ENCODE measurements around the gene CNTN4.

CNTN4 gene

GRCh38 chr3:2153053-2153452 lies 54.4 kb downstream of the CNTN4 start:
- no peak for DNase-seq

GRCh38 chr3:2153547-2153946 lies 54.9 kb downstream of the CNTN4 start:
- DNase-seq: no peak

- no peak for DNase-seq
Observed at GRCh38 chr3:2154621-2155020, 56.0 kb downstream of the CNTN4 start.

DNA sequence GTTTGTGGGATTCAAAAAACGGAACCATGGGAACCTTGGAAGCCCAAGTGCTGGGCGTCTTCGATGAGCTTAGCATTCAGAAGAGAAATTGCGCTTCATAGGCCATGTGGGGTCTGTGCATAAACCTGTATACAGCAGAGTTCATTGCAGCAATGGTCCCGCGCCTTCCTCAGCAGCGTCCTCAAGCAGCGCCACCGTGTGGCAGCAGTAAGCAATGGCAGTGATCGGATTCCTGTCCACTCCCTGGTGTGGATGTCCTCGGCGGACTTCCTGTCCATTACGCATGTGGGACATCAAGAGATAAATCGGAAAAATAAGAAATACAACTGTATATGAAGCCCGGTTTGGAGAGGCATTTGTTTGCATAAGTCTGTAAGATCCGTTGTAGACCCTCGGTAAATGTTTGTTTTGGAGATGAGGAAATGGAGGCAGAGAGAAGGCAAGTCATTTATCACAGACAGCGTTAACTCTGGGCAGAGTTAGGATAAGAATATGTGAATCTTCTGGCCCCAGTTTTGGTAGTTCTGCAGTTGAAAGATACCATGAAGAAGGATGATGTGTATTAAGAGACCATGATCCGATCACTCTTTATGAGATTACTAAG lies 57.7 kb downstream of the CNTN4 start:
- peak in 2 of 14 donors; percentile 1 to 3 for DNase-seq

- no peak for DNase-seq
Observed at GRCh38 chr3:2158828-2159227, 60.2 kb downstream of the CNTN4 start.

DNA sequence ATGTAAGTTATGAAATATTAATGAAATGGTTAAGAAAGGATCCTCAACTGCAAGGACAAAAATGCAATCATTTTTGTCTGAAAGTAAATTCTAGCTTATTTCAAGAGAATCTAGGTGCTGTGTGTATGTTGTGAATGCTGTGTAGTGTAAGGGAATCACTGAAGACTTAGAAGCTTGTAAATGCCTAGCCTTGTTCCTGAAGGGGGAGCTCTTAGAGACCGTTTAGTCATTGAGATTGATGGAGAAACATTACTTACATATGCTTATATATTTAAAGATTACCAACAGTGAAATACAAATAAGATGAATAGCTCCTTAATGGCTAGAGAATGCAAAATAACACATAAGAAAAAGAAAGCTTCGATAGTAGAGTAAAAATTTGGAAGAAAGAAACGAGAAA lies 67.9 kb downstream of the CNTN4 start:
- DNase-seq: no peak

GRCh38 chr3:2172561-2173171 lies 74.0 kb downstream of the CNTN4 start:
- DNase-seq: peak in 1 of 14 donors; percentile 34

- DNase-seq: no peak
Observed at GRCh38 chr3:2180634-2181033, 82.0 kb downstream of the CNTN4 start.

DNA sequence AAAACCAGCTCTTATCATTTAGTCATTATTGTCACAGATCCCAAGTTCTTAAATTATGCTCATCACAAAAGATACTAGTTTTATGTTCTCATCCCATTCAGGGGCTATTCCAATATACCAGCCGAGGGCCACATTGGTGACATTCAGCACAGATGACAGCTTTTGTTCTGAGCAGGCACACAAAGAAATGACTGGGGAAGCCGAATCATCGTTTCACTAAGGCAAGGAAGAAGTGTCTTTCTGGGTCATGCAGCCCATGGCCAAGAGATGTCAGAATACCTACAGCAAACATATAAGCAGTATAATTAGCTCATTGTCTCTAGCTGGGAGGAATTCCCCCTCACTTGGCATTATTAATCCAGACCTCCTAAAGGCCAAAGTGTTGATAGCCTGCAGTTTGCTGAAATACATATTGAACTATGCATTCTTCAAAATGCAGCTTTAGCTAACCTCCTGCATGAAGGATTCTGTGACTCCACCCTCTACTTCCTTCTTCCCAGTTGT lies 100.2 kb downstream of the CNTN4 start:
- DNase-seq: no peak

DNA sequence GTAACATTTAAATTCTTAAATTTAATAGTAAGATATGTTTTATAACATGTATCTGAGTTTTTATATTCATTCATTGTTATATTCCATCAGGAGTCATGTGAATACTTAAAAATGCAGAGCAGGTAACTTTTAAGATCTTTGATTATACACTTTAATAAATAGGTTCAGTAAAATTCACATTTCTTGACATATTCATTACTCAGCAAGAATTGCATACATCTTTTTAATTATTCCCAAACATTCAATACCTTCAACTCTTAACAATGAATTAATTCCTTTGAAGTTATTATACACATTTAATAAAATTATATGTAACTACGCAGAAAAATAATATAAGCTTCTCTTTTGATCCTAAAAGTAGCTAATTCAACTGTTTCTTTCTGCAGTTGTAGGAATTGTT lies 105.4 kb downstream of the CNTN4 start:
- DNase-seq: no peak

- DNase-seq: no peak
Observed at GRCh38 chr3:2205692-2206091, 107.0 kb downstream of the CNTN4 start.

GRCh38 chr3:2206536-2206935 lies 107.9 kb downstream of the CNTN4 start:
- no peak for DNase-seq

- DNase-seq: no peak
Observed at GRCh38 chr3:2211568-2211967, 112.9 kb downstream of the CNTN4 start.

- DNase-seq: no peak
Observed at GRCh38 chr3:2212206-2212605, 113.5 kb downstream of the CNTN4 start.

- no peak for DNase-seq
Observed at GRCh38 chr3:2218375-2218774, 119.7 kb downstream of the CNTN4 start.

DNA sequence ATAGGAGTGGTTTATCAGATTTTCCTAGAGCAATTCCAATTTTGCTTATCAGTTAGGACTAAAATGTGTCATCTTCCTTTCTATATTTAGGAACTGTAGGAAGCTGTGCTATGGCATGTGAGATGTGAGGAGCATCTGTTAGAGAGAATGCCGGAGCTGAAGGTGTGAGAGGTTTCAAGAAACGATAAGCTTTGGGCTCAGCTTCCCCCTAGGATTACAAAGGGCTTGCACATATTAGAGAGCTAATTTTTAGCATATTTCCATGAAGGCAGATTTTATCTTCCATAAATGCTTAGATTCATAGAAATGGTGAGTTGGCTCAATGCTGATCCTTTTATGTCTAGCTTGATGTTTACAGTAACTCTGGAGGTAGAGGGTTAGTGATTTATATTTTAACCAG lies 120.2 kb downstream of the CNTN4 start:
- DNase-seq: no peak

GRCh38 chr3:2236203-2236602 lies 137.5 kb downstream of the CNTN4 start:
- DNase-seq: no peak

GRCh38 chr3:2244137-2244536 lies 145.5 kb downstream of the CNTN4 start:
- DNase-seq: no peak

DNA sequence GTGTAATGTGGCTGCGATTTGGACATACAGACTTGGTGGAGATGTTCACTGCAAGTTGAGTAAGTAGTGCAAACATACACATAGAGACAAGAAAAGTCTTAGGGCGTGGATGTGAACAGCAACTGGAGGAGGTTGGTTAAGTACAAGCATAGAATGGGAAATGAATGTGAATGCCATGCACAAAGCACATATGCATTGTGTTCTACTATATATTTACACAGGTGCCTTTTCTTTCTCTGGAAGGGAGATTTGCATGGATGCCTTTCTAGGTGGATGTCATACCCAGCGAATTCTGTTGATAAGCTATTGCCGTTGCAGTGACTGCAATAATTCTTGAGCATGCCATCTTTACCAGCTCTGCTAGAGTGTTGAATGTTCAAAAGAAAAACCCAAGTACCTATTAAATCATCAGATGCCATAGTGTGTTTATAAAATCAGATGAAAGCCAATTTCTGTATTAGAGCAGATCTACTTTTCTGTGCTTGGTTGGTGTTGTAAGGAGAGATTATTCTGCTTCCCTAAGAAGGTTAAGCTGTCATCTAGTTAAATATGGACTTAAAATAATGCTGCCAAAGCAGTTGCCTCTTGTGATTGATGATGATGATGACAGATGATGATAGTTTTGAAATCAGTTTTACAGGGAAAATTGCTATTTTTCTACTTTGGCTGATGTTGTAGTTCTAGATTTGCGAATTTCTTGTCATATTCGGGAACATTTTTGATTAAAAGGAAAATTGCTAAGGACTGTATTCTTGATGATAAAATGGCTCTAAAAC lies 148.4 kb downstream of the CNTN4 start:
- DNase-seq: no peak

GRCh38 chr3:2247831-2248230 lies 149.2 kb downstream of the CNTN4 start:
- DNase-seq: no peak

DNA sequence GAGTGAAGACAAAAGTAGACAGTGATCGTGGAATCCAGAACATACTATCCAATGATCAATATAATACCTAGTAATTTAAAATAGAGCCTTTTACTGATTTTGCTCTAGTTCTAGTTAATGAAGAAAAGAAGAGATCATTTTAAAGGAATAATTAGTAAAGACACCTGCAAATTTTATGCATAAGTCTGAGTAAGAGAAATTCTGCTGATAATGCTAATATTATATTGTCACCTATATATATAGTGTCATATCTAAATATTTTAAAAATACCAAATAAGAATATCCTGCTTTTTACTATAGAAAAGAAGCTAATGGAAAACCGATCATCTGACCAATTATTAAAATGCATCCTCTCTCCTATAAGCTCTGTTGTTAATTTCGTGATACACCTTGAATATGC lies 152.1 kb downstream of the CNTN4 start:
- DNase-seq: no peak

GRCh38 chr3:2261747-2262146 lies 163.1 kb downstream of the CNTN4 start:
- no peak for DNase-seq

DNA sequence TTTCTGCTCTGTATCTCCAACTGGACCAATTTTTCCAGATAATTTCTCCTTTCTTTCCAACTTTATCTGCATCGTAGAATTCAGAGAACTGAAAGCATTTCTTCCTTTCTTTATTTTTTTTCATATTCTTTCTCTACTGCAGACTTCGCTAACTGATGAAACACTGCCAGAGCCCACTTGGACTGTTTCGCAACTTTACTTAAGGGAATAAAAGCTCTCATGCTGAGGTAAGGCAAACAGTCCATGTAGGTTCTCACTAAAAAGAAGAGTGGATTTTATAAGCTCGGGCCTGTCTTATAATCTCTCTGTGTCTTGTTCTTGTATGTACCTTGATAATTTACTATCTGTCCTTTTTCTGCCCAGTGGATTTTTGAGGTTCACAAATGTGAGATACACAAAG lies 163.5 kb downstream of the CNTN4 start:
- no peak for DNase-seq

DNA sequence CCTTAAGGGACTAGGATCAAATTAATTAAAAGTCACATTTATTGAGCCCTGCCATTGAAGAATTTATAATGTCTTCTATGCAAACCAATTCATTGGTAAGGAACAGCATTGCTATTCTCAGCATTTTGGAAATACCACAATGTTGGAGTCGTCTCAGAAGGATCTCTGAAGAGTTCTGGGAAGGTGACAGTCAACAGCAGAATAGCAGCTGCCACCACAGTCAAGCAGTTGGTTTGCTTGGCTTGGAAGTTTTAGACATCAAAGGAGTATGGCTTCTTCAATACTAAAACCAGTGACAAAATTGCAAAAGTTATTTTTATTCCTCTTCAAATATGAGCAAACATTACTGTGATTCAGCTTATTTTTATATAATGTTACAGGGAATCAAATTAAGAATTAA lies 167.9 kb downstream of the CNTN4 start:
- DNase-seq: no peak
